Gastrocnemius medialis (tissue), 4 donors: ENCODE measurements around the gene HSD3B7.

Source experiments
- POLR2A ChIP-seq, 2 donors: fragments of 450-650 bp; IDR thresholded peaks; one replicate each; pipeline ENCODE4 v1.6.1; 2017; ENCODE audit warnings: antibody characterized with exemption in 2 of 2, mild to moderate bottlenecking in 2 of 2, moderate library complexity in 2 of 2
- TF ChIP-seq, protein P1 (sequence below), 5 experiments: fragments of 450-650 bp in 3 of 5; fragments of 200-600 bp in 2 of 5; sonication (generic) in 2 of 5; IDR thresholded peaks in 4 of 5; conservative IDR thresholded peaks in 1 of 5; 1 replicate in 4 of 5; 2 replicates in 1 of 5; pipeline ENCODE4 v1.5.1; 2016 to 2019; ENCODE audit warnings: antibody characterized with exemption in 5 of 5, mild to moderate bottlenecking in 3 of 5, moderate library complexity in 3 of 5

DNA sequence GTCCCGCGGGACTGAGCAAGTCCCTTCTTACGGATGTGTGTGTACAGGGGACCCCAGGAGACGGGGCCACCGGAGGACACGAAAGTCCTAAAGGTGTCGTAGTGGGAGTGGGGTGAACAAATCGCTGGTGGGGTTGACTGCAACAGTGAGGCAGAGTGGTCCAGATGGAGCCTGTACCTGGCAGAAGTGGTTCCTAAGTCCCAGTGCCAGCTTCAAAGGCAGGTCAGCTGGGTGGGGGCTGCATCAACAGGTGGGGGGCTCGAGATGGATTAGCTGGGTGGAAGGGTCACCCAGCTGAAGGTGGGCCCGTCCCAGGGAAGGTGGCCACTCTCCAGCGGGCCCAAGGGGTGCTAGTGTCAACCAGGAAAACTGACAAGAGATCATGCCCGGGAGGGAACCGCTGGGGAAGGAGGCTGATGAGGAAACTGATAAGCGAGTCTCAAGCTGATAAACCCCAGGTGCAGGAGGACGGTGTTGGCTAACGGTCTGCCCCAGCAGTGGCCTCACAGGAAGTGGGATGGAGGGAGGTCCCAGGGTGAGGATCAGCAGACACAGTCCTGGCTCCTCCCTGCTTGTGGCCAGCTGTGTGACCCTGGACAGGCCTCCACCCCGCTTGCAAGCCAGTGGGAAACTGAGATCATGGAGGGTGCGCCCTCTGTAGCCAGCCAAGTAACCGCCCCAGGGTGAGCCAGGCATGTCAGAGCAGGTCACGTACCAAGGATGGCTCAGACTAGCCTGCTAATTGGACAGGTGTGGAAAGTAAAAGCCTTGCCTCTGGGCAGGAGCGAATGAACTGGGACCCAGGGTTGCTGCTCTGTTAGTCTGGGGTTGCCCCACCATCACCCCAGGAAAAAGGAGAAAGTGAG lies 35.1 kb upstream of the HSD3B7 start:
- TF ChIP-seq, protein P1, sequence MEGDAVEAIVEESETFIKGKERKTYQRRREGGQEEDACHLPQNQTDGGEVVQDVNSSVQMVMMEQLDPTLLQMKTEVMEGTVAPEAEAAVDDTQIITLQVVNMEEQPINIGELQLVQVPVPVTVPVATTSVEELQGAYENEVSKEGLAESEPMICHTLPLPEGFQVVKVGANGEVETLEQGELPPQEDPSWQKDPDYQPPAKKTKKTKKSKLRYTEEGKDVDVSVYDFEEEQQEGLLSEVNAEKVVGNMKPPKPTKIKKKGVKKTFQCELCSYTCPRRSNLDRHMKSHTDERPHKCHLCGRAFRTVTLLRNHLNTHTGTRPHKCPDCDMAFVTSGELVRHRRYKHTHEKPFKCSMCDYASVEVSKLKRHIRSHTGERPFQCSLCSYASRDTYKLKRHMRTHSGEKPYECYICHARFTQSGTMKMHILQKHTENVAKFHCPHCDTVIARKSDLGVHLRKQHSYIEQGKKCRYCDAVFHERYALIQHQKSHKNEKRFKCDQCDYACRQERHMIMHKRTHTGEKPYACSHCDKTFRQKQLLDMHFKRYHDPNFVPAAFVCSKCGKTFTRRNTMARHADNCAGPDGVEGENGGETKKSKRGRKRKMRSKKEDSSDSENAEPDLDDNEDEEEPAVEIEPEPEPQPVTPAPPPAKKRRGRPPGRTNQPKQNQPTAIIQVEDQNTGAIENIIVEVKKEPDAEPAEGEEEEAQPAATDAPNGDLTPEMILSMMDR (IDR thresholded peaks at IDR 0.05 in 4 of 5, conservative IDR thresholded peaks at IDR 0.05 in 1 of 5): no peak
- peak; percentile 64 to 82 for TF ChIP-seq POLR2A (IDR thresholded peaks at IDR 0.05)
